ENCODE data around the gene NOP16. TPM values are rescaled to one million over a fixed set of nuclear protein-coding genes. Genes with fewer than 3 reads are reported as not detected.

The NOP16 gene
- total and polyA plus RNA-seq, 2 experiments from 2014 or later, result 22.9 to 64.0 TPM

DNA sequence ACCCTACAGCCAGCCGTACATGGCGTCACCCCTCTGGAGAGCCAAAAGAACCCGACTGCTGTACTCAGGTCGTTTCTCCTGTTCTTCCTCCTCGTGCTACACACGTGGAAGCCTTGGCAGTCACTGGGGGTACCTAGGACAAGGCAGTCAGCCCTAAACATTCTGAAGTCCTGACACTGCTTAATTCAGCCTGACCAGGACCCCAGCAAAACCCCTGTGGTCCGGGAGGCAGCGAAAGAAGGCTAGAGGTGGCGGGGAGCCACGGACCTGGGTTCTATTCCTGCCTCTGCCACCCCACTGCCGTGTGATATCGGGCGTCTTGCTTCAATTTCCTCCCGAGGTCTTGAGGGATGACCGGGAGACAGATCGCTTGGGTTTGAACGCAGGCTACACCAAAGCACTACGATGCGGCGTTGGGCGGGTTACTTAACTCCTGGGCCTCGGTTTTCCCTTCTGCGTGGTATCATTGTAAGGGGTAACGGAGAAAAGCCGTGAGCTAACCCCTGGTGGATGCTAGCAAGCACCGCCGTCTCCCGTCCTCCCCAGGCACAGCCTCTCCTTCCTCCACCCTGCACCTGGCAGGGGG lies 23.5 kb downstream of the NOP16 start:
- Histone ChIP-seq H2AFZ (peak overlapping the region; percentile 97), H3K4me2 (peak overlapping the region; percentile 94), H3K9me3 (ENCODE audit: low read depth) (no peaks in the 10 kb centered on the region), H3K27ac (no peak overlapping the region), H4K20me1 (ENCODE audit: insufficient read depth, poor library complexity, severe bottlenecking) (peaks cover 10% of the 10 kb centered on the region), H3K79me2 (peaks cover 20% of the 10 kb centered on the region), H3K9me2 (replicated peaks; ENCODE audit: insufficient read depth) (no peaks in the 10 kb centered on the region), H3K27me3 (no peaks in the 10 kb centered on the region), H3K36me3 (replicated peaks; ENCODE audit: insufficient read depth, low read depth) (no peaks in the 10 kb centered on the region), H3K4me3 (peak overlapping the region; percentile 81), H3K4me1 (ENCODE audit: insufficient read depth) (peaks cover 7% of the 10 kb centered on the region)
- TF ChIP-seq, protein P1, sequence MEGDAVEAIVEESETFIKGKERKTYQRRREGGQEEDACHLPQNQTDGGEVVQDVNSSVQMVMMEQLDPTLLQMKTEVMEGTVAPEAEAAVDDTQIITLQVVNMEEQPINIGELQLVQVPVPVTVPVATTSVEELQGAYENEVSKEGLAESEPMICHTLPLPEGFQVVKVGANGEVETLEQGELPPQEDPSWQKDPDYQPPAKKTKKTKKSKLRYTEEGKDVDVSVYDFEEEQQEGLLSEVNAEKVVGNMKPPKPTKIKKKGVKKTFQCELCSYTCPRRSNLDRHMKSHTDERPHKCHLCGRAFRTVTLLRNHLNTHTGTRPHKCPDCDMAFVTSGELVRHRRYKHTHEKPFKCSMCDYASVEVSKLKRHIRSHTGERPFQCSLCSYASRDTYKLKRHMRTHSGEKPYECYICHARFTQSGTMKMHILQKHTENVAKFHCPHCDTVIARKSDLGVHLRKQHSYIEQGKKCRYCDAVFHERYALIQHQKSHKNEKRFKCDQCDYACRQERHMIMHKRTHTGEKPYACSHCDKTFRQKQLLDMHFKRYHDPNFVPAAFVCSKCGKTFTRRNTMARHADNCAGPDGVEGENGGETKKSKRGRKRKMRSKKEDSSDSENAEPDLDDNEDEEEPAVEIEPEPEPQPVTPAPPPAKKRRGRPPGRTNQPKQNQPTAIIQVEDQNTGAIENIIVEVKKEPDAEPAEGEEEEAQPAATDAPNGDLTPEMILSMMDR (IDR thresholded peaks at IDR 0.05; ENCODE audit: poor library complexity), result no peak
- TF ChIP-seq EZH2 (IDR thresholded peaks at IDR 0.05; ENCODE audit: borderline replicate concordance) (no peak), EZH2phosphoT487 (IDR thresholded peaks at IDR 0.05; ENCODE audit: low read depth, severe bottlenecking, unreplicated experiment) (no peak)
- WGBS (ENCODE audit: low lambda C conversion rate, missing lambda C conversion rate), result 40% methylated on average over 28 of the region's 28 CpGs
- DNase-seq (ENCODE audit: low spot score), result no peak

DNA sequence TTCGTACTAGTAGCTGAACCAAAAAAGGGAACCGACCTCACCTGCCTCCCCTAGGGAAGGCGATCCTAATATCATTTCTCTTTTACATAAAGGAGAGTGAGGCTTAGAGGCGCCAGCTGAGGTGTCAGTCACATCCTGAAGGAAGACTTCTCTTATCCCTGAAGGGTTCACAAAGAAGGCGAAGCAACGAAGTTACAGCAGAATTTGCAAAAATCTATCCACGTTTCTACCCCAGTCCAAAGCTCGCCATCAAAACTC lies 26.2 kb downstream of the NOP16 start:
- Histone ChIP-seq H4K20me1 (ENCODE audit: insufficient read depth, poor library complexity, severe bottlenecking) (peaks cover 23% of the 10 kb centered on the region), H3K9me3 (ENCODE audit: low read depth) (no peaks in the 10 kb centered on the region), H3K9me2 (replicated peaks; ENCODE audit: insufficient read depth) (no peaks in the 10 kb centered on the region), H3K36me3 (replicated peaks; ENCODE audit: insufficient read depth, low read depth) (no peaks in the 10 kb centered on the region), H3K4me1 (ENCODE audit: insufficient read depth) (peaks cover 7% of the 10 kb centered on the region), H3K27me3 (no peaks in the 10 kb centered on the region), H3K4me3 (peak overlapping the region; percentile 27), H3K27ac (no peak overlapping the region), H3K79me2 (peaks cover 41% of the 10 kb centered on the region), H2AFZ (peak overlapping the region; percentile 68), H3K4me2 (peak overlapping the region; percentile 88)
- 59% methylated on average over 8 of the region's 8 CpGs for WGBS (ENCODE audit: low lambda C conversion rate, missing lambda C conversion rate)
- DNase-seq (ENCODE audit: low spot score), result no peak
- TF ChIP-seq EZH2 (IDR thresholded peaks at IDR 0.05; ENCODE audit: borderline replicate concordance), result no peak
- TF ChIP-seq EZH2phosphoT487 (IDR thresholded peaks at IDR 0.05; ENCODE audit: low read depth, severe bottlenecking, unreplicated experiment), result no peak
- TF ChIP-seq, protein P1 (IDR thresholded peaks at IDR 0.05; ENCODE audit: poor library complexity), result no peak

- peak; percentile 96 for DNase-seq (ENCODE audit: low spot score)
- no peaks in the 10 kb centered on the region for H3K9me2 ChIP-seq (replicated peaks; ENCODE audit: insufficient read depth)
- H2AFZ ChIP-seq, result peak within 1 kb of the TSS; percentile 68
- H3K36me3 ChIP-seq (replicated peaks; ENCODE audit: insufficient read depth, low read depth), result no peaks in the 10 kb centered on the region
- H3K79me2 ChIP-seq, result peaks cover 46% of the 10 kb centered on the region
- H3K4me2 ChIP-seq, result peak within 1 kb of the TSS; percentile 88
- no peaks in the 10 kb centered on the region for H3K27me3 ChIP-seq
- peaks cover 28% of the 10 kb centered on the region for H4K20me1 ChIP-seq (ENCODE audit: insufficient read depth, poor library complexity, severe bottlenecking)
- H3K4me3 ChIP-seq, result peak within 1 kb of the TSS; percentile 63
- H3K4me1 ChIP-seq (ENCODE audit: insufficient read depth), result peaks cover 7% of the 10 kb centered on the region
- no peaks in the 10 kb centered on the region for H3K9me3 ChIP-seq (ENCODE audit: low read depth)
- TF ChIP-seq, protein P1 (IDR thresholded peaks at IDR 0.05; ENCODE audit: poor library complexity), result peak; percentile 36
- no peak for TF ChIP-seq EZH2phosphoT487 (IDR thresholded peaks at IDR 0.05; ENCODE audit: low read depth, severe bottlenecking, unreplicated experiment)
- TF ChIP-seq EZH2 (IDR thresholded peaks at IDR 0.05; ENCODE audit: borderline replicate concordance), result no peak
- 3% methylated on average over 54 of the region's 56 CpGs for WGBS (ENCODE audit: low lambda C conversion rate, missing lambda C conversion rate)
- H3K27ac ChIP-seq, result peak within 1 kb of the TSS; percentile 74
Measured at GRCh38 chr5:176361437-176362232, 26.8 kb downstream of the NOP16 start, which contains the start of gene KIAA1191. Gene KIAA1191 (minus strand): TSS chr5:176361764. CDS start chr5:176359508, 2,256 bp downstream.
